GM15510 (cell line): ENCODE results near the gene KRTAP3-1.
"Not testable (repeated sequence)": the region's sequence is repeated elsewhere in the genome, so short reads cannot be mapped to it uniquely, and the experiment has no call there.

Source experiments
- POLR2A ChIP-seq: IDR thresholded peaks from 3 replicates; pipeline ENCODE4 v1.6.1; 2011; ENCODE audit warnings: borderline replicate concordance; ENCODE audit not compliant: insufficient read length; ENCODE audit errors: extremely low read depth

The KRTAP3-1 gene

DNA sequence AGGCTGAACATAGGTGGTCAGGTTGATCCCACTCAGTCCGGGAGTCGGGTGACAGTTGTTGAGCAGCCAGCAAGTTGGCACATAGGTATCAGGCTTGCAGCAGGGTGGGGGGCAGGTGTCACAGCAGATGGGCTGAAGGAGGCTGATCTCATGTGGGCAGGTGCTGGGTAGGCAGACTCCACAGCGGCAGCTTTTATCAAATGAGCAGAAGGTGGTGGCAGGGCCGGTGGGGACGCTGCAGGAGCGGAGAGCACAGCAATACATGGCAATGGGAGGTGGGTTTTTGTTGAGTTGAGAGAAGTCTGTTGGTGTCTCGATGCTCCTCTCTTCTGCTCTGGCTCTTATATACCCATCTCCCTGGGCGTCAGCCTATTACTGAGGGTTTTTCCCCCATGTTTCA is at the start of gene KRTAP3-1:
KRTAP3-1 (minus strand) TSS at position 318 of the 400 bp plus-strand sequence; CDS start at position 264, 54 bp downstream.
- no peak for TF ChIP-seq POLR2A

DNA sequence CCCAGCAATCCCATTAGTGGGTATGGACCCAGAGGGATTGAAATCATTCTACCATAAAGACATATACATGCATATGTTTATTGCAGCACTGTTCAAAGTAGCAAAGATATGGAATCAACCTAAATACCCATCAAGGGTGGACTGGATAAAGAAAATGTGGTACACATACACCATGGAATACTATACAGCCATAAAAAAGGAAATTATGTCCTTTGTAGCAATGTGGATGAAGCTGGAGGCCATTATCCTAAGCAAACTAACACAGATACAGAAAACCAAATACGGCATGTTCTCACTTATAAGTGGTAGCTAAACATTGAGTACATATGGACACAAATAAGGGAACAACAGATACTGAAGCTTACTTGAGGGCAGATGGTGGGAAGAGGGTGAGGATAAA is 48.6 kb upstream of the KRTAP3-1 start:
- no peak for TF ChIP-seq POLR2A

DNA sequence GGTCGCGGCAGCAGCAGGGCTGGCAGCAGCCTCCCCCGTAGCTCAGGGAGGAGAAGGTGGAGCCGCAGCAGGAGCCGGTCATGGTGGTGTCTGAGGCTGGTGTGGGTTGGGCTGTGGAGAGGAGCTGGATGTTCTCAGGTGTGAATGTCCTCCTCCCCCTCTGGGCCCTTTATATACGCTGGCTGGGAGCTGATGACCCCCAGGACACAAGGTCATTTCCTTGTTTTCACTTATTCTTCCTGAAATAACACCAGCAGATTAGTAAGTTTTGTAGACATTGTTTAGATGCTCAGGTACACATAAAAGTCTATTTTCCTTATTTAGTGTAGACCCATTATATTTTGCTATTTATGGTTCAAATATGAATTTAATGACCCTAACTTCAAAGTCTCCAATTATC is 46.2 kb upstream of the KRTAP3-1 start, which contains the start of gene KRTAP2-2:
KRTAP2-2 (minus strand) TSS at position 101 of the 400 bp plus-strand sequence; CDS start at position 82, 19 bp downstream.
- not testable (repeated sequence) for TF ChIP-seq POLR2A

DNA sequence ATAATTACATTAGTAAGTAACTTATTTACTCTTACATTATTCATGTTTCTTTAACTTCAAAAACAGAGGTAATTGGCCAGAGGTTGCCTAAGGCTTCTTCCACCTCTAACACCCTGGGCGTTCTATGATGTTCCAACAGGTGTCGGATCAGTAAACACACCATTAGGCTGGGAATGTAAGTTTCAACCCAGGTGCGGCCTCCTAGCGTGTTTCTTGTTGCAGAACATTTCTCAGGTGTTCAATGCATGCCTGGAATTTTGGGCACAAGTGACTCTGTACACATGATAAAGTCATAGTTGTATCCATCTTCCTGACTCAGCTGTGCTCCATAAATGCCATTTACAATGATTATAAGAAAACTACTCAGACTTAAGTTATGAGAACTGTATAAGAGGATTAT is 45.1 kb upstream of the KRTAP3-1 start:
- no peak for TF ChIP-seq POLR2A

DNA sequence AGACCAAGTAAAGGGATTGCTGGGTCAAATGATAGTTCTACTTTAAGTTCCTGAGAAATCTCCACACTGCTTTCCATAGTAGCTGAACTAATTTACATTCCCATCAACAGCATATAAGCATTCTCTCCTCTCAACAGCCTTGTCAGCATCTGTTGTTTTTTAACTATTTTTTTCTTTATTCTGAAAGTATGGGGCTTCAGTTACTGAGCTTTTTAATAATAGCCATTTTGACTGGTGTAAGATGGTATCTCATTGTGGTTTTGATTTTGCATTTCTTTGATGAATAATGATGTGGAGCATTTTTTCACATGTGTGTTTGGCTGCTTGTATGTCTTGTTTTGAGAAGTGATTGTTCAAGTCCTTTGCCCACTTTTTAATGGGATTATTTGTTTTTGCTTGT is 43.6 kb upstream of the KRTAP3-1 start:
- TF ChIP-seq POLR2A: no peak

DNA sequence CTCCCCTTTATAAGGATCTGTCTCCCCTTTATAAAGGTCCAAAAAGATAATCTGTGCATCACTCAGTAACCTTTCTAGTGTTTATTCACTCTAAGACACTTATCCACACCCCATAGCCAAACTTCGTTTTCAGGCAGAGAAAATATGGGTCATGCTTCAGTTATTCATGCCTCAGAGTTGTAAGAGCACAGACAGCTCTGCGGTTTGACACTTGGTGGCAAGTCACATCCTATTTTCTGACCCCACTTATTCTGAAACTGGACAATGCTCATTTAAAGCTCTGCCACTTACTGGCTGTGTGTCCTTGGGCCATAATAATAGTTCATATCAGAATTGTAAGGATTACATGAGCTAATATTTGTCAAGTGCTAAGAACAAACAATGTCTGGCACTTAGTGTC is 40.2 kb upstream of the KRTAP3-1 start:
- TF ChIP-seq POLR2A: no peak

DNA sequence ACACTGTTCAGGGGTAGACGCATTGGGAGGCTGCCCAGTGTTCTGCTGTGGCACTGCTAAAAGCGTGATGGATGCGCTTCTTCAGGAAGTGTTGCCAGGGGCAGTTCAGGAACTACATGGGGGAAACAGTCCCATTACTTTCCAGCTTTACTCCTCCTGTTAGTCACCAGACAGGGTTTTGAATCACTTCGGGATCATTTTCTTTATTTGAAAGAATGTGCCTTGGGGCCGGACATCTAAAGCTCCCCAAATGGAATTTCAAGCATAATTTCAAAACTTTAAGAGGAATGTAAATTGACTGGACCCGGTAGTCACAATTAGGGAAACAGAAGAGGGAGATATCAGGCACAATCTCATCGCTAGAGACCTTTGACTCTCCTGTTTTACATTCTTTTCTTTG is 39.5 kb upstream of the KRTAP3-1 start:
- no peak for TF ChIP-seq POLR2A

DNA sequence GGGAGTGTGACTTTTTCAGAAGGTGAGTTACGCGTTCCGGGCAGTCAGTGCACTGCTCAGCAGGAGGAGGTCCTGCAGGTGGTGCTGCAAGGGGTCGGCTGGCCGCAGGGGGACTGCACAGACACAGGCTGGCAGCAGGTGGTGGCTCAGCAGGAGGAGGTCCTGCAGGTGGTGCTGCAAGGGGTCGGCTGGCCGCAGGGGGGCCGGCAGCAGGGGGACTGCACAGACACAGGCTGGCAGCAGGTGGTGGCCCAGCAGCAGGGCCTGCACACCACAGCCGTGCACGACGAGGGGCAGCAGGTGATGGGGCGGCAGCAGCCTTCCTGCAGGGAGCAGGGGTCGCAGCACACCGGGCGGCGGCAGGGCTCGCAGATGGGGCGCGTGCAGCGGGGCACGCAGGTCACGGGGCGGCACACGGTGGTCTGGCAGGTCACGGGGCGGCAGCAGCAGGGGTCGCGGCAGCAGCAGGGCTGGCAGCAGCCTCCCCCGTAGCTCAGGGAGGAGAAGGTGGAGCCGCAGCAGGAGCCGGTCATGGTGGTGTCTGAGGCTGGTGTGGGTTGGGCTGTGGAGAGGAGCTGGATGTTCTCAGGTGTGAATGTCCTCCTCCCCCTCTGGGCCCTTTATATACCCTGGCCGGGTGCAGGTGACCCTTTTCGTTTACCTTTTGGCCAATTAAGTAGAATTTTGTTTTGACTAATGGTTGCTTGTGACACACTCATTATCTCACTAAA is 38.0 kb upstream of the KRTAP3-1 start, which contains the start of gene KRTAP2-1:
KRTAP2-1 (minus strand) TSS at position 582 of the 731 bp plus-strand sequence; CDS start at position 533, 49 bp downstream.
- TF ChIP-seq POLR2A: not testable (repeated sequence)

DNA sequence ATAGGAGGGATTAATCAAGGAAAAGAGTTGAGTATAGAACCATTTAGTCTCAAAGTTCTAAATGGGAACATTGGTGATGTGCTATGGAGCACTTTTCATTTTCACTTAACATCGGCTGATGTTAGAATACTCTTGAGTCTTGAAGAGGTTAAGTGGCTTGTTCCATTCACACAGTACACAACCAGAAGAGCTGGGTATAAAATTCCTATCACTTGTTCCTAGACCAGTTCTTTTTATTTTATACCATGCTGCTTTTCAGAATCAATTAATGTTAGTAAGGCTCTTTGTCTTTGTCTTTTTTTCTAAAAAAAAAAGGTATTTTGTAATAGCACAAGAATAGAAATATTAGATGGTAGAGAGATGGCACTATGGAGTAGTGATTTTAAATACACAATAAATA is 34.0 kb upstream of the KRTAP3-1 start:
- TF ChIP-seq POLR2A: no peak

DNA sequence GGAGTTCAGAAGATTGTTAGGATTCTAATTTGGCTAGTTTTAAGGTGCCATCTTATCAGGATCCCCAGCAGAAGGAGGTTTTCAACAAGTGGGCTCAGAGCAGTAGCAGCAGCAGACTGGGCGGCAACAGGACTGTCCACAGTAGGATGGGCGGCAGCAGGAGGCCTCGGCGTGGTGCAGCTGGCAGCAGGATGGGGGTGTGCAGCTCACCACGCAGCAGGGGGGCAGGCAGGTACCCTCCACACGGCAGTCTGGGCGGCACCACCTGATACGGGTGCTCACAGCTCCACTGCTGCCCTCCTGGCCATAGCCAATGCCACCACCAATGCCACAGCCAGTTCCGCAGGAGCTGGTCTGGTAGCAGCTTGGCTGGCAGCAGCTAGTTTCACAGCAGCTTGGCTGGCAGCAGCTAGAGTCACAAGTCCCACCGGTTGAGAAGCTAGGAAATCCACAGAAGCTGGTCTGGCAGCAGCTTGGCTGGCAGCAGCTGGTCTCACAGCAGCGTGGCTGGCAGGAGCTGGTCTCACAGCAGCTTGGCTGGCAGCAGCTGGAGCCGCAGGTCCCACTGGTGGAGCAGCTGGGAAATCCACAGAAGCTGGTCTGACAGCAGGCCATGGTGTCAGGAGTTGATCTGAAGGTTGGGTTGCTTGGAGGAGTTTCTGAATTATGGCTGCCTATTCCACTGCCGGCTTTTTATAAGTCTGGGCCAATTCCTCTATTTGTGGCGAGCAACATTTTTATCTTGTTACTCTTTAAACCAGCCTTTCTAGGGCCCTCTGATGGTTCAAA is 32.0 kb upstream of the KRTAP3-1 start, which contains the start of gene KRTAP1-1:
KRTAP1-1 (minus strand) TSS at position 668 of the 789 bp plus-strand sequence; CDS start at position 615, 53 bp downstream.
- TF ChIP-seq POLR2A: not testable (repeated sequence)

DNA sequence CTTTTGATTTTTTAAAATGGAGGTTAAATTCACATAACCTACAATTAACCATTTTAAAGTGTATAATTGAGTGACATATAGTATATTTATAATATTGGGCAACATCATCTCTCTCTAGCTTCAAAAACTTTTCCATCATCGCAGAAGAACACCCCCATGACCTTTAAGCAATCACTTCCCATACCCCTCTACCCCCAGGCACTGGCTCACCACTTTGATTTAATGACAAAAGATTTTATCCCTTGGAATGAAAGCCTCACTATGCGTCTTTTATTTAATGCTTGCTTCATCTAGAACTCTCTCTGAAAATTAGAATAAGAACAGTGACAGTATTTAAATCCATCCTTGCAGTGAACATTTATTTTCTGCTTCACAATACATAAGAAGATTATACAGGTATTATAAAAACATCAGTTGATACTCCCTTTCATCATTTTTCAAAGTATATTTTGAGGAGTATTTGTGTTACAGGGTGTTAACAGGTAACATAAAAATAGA is 29.0 kb upstream of the KRTAP3-1 start:
- TF ChIP-seq POLR2A: no peak

DNA sequence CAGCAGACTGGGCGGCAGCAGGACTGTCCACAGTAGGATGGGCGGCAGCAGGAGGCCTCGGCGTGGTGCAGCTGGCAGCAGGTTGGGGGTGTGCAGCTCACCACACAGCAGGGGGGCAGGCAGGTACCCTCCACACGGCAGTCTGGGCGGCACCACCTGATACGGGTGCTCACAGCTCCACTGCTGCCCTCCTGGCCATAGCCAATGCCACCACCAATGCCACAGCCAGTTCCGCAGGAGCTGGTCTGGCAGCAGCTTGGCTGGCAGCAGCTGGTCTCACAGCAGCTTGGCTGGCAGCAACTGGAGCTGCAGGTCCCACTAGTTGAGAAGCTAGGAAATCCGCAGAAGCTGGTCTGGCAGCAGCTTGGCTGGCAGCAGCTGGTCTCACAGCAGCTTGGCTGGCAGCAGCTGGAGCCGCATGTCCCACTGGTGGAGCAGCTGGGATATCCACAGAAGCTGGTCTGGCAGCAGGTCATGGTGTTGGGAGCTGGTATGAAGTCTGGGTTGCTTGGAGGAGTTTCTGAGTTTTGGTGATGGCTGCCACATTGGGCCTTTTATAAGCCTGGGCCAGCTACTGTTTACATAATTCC is 25.5 kb upstream of the KRTAP3-1 start, which contains the start of gene KRTAP1-3:
KRTAP1-3 (minus strand) TSS at position 529 of the 590 bp plus-strand sequence; CDS start at position 476, 53 bp downstream.
- TF ChIP-seq POLR2A: not testable (repeated sequence)

DNA sequence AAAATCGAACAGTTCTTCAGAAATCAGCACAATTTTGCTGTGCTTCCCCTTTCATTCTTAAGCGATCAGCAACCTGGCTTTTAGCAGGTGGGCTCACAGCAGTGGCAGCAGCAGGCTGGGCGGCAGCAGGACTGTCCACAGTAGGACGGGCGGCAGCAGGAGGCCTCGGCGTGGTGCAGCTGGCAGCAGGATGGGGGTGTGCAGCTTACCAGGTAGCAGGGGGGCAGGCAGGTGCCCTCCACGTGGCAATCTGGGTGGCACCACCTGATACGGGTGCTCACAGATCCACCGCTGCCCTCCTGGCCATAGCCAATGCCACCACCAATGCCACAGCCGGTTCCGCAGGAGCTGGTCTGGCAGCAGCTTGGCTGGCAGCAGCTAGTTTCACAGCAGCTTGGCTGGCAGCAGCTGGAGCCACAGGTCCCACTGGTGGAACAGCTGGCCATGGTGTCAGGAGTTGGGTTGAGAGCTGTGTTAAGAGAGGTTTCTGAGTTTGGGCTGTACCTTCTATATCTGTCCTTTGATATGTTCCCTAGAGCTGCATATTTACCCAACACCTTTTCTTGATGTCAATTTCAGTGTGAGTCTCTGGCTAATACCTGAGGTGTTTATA is 20.8 kb upstream of the KRTAP3-1 start, which contains the start of gene KRTAP1-4:
KRTAP1-4 (minus strand) TSS at position 563 of the 613 bp plus-strand sequence; CDS start at position 446, 117 bp downstream.
- TF ChIP-seq POLR2A: no peak
